Neural cell (in vitro differentiated cells): ENCODE results near the gene COL15A1. TPM values are rescaled to one million over a fixed set of nuclear protein-coding genes. Genes with fewer than 3 reads are reported as not detected.

ENCODE experiments used
- H2AFZ ChIP-seq: fragments of 200-600, 300-800 bp; sonication (generic), shearing (Covaris generic); 2 replicates; pipeline ENCODE4 v1.6.0; 2014; ENCODE audit warnings: low read depth, mild to moderate bottlenecking, antibody characterized with exemption, low read length, moderate library complexity
- H3F3A ChIP-seq: fragments of 200-600 bp; shearing (Covaris generic); 2 replicates; pipeline ENCODE4 v1.6.1; 2016; ENCODE audit warnings: mild to moderate bottlenecking, moderate library complexity, mixed read lengths, antibody characterized with exemption, low read length; ENCODE audit not compliant: insufficient read depth, poor library complexity, severe bottlenecking
- H3K27ac ChIP-seq: fragments of 200-600, 300-800 bp; sonication (generic), shearing (Covaris generic); 2 replicates; pipeline ENCODE4 v1.5.1; 2014; ENCODE audit warnings: mild to moderate bottlenecking, low read length, moderate library complexity
- H3K27me3 ChIP-seq: fragments of 300-800, 200-600 bp; sonication (generic), shearing (Covaris generic); 2 replicates; pipeline ENCODE4 v1.6.0; 2014; ENCODE audit warnings: mild to moderate bottlenecking, low read depth, low read length, moderate library complexity; ENCODE audit not compliant: insufficient read depth
- H3K36me3 ChIP-seq: fragments of 300-800, 200-600 bp; sonication (generic), shearing (Covaris generic); 2 replicates; pipeline ENCODE4 v1.5.1; 2014; ENCODE audit warnings: mild to moderate bottlenecking, antibody characterized with exemption, low read length, moderate library complexity; ENCODE audit not compliant: insufficient read depth
- H3K4me2 ChIP-seq: fragments of 300-800, 200-600 bp; sonication (generic), shearing (Covaris generic); 2 replicates; pipeline ENCODE4 v1.6.0; 2014; ENCODE audit warnings: mild to moderate bottlenecking, low read length
- H3K4me3 ChIP-seq: fragments of 300-800, 200-600 bp; sonication (generic), shearing (Covaris generic); 2 replicates; pipeline ENCODE4 v1.5.1; 2014; ENCODE audit warnings: mild to moderate bottlenecking, low read length, moderate library complexity
- H3K79me2 ChIP-seq: fragments of 200-600 bp; shearing (Covaris generic); replicated peaks from 2 replicates; pipeline ENCODE4 v1.6.0; 2014; ENCODE audit warnings: mild to moderate bottlenecking, low read length, moderate library complexity; ENCODE audit not compliant: insufficient read depth
- H3K9ac ChIP-seq: fragments of 300-800, 200-600 bp; sonication (generic), shearing (Covaris generic); 2 replicates; pipeline ENCODE4 v1.6.1; 2016; ENCODE audit warnings: mild to moderate bottlenecking, low read length, mixed read lengths
- H3K9me2 ChIP-seq: fragments of 200-600 bp; shearing (Covaris generic); 2 replicates; pipeline ENCODE4 v1.6.1; 2016; ENCODE audit warnings: mild to moderate bottlenecking, low read length, mixed read lengths; ENCODE audit not compliant: insufficient read depth
- H3K9me3 ChIP-seq: fragments of 200-600, 300-800 bp; sonication (generic), shearing (Covaris generic); 2 replicates; pipeline ENCODE4 v1.6.1; 2016; ENCODE audit warnings: mild to moderate bottlenecking, mixed run types, low read length, moderate library complexity, mixed read lengths
- H4K20me1 ChIP-seq: fragments of 200-600 bp; shearing (Covaris generic); 2 replicates; pipeline ENCODE4 v1.6.1; 2016; ENCODE audit warnings: mild to moderate bottlenecking, mixed run types; ENCODE audit not compliant: insufficient read depth
- CTCF ChIP-seq: fragments of 450-650 bp; IDR thresholded peaks from 2 replicates; pipeline ENCODE4 v1.5.1; 2014; ENCODE audit warnings: antibody characterized with exemption, mild to moderate bottlenecking, moderate library complexity; ENCODE audit not compliant: poor library complexity, severe bottlenecking
- EP300 ChIP-seq: fragments of 450-650 bp; conservative IDR thresholded peaks from 2 replicates; pipeline ENCODE4 v1.6.1; 2014; ENCODE audit warnings: antibody characterized with exemption, mild to moderate bottlenecking, moderate library complexity; ENCODE audit not compliant: poor library complexity, severe bottlenecking
- EZH2 ChIP-seq: fragments of 200-600, 300-800 bp; shearing (Covaris generic), sonication (generic); IDR thresholded peaks from 2 replicates; pipeline ENCODE4 v1.6.1; 2014; ENCODE audit warnings: antibody characterized with exemption, low read length, borderline replicate concordance, mild to moderate bottlenecking; ENCODE audit not compliant: insufficient read depth, poor library complexity, severe bottlenecking
- MXI1 ChIP-seq: fragments of 450-650 bp; conservative IDR thresholded peaks from 2 replicates; pipeline ENCODE4 v1.6.1; 2014; ENCODE audit warnings: antibody characterized with exemption, mild to moderate bottlenecking; ENCODE audit not compliant: poor library complexity, severe bottlenecking
- POLR2AphosphoS5 ChIP-seq: IDR thresholded peaks from 2 replicates; pipeline ENCODE4 v1.6.1; 2012
- RAD21 ChIP-seq: fragments of 450-650 bp; conservative IDR thresholded peaks from 2 replicates; pipeline ENCODE4 v1.6.1; 2014; ENCODE audit warnings: antibody characterized with exemption, mild to moderate bottlenecking, moderate library complexity
- REST ChIP-seq: IDR thresholded peaks from 2 replicates; pipeline ENCODE4 v1.6.1; 2012; ENCODE audit warnings: borderline replicate concordance
- SMC3 ChIP-seq: fragments of 450-650 bp; conservative IDR thresholded peaks from 2 replicates; pipeline ENCODE4 v1.6.1; 2014; ENCODE audit warnings: antibody characterized with exemption, mild to moderate bottlenecking, moderate library complexity; ENCODE audit not compliant: poor library complexity
- TAF1 ChIP-seq: IDR thresholded peaks from 2 replicates; pipeline ENCODE4 v1.6.1; 2012; ENCODE audit warnings: low read depth
- polyA plus RNA-seq: library from polyadenylated mRNA; depleted of rRNA; stranded (reverse); fragments of >200 nt; gene quantifications from 2 replicates; pipeline ENCODE4 v1.2.3, GENCODE V29; 2014

Gene COL15A1
- polyA plus RNA-seq, 1 donor from 2014 or later = 2.8 TPM

- H3K9ac ChIP-seq = no peak overlapping the region
- no peaks in the 10 kb centered on the region for H3K79me2 ChIP-seq
- H4K20me1 ChIP-seq = no peaks in the 10 kb centered on the region
- no peak overlapping the region for H3K4me3 ChIP-seq
- no peaks in the 10 kb centered on the region for H3F3A ChIP-seq
- H3K4me2 ChIP-seq = no peak overlapping the region
- H3K27ac ChIP-seq = no peak overlapping the region
- no peaks in the 10 kb centered on the region for H3K9me3 ChIP-seq
- no peaks in the 10 kb centered on the region for H3K9me2 ChIP-seq
- no peak for TF ChIP-seq REST
- no peak for TF ChIP-seq TAF1
- no peak for TF ChIP-seq EP300
- no peak for TF ChIP-seq CTCF
- TF ChIP-seq EZH2 = no peak
- TF ChIP-seq MXI1 = no peak
- TF ChIP-seq POLR2AphosphoS5 = no peak
- no peak for TF ChIP-seq RAD21
- no peak for TF ChIP-seq SMC3
- no peaks in the 10 kb centered on the region for H3K27me3 ChIP-seq
- H3K36me3 ChIP-seq = no peaks in the 10 kb centered on the region
- H2AFZ ChIP-seq = no peak overlapping the region
Measured at GRCh38 chr9:99058964-99059921, 115.5 kb downstream of the COL15A1 start.

- Histone ChIP-seq H2AFZ (no peak overlapping the region), H3K9me2 (no peaks in the 10 kb centered on the region), H4K20me1 (no peaks in the 10 kb centered on the region), H3K9me3 (no peaks in the 10 kb centered on the region), H3K27me3 (no peaks in the 10 kb centered on the region), H3K4me3 (no peak overlapping the region), H3F3A (no peaks in the 10 kb centered on the region), H3K4me2 (no peak overlapping the region), H3K36me3 (no peaks in the 10 kb centered on the region), H3K9ac (no peak overlapping the region), H3K79me2 (no peaks in the 10 kb centered on the region), H3K27ac (no peak overlapping the region)
- no peak for TF ChIP-seq SMC3
- no peak for TF ChIP-seq MXI1
- TF ChIP-seq CTCF = no peak
- TF ChIP-seq TAF1 = no peak
- TF ChIP-seq RAD21 = no peak
- no peak for TF ChIP-seq POLR2AphosphoS5
- no peak for TF ChIP-seq EZH2
- TF ChIP-seq EP300 = no peak
- no peak for TF ChIP-seq REST
Measured at GRCh38 chr9:99060621-99061020, 116.9 kb downstream of the COL15A1 start.
